ENCODE data around the gene CLEC16A.

DNA sequence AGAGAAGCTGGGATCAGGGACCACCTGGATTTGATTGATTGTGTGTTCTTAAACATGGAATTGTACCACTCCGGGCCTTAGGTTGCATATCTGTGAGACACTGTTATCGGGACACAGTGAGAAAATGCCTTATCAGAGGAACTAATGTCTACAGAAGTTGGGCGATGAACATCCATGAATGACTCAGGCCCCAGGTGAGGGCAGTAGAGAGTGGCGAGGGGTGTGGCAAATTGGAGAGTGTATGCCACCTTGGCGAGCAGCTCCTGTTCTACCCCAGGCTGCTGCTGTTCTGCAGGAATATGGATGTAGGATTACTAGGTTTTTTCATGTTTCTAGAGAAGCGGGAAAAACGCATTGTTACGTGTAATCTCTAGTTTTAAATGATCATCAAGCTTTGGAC lies 38.8 kb downstream of the CLEC16A start:
- TF ChIP-seq, protein P1, sequence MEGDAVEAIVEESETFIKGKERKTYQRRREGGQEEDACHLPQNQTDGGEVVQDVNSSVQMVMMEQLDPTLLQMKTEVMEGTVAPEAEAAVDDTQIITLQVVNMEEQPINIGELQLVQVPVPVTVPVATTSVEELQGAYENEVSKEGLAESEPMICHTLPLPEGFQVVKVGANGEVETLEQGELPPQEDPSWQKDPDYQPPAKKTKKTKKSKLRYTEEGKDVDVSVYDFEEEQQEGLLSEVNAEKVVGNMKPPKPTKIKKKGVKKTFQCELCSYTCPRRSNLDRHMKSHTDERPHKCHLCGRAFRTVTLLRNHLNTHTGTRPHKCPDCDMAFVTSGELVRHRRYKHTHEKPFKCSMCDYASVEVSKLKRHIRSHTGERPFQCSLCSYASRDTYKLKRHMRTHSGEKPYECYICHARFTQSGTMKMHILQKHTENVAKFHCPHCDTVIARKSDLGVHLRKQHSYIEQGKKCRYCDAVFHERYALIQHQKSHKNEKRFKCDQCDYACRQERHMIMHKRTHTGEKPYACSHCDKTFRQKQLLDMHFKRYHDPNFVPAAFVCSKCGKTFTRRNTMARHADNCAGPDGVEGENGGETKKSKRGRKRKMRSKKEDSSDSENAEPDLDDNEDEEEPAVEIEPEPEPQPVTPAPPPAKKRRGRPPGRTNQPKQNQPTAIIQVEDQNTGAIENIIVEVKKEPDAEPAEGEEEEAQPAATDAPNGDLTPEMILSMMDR (IDR thresholded peaks at IDR 0.05): no peak
- TF ChIP-seq POLR2A (IDR thresholded peaks at IDR 0.05): no peak
